ENCODE results near the gene ARHGAP35.

The ARHGAP35 gene

GRCh38 chr19:46838160-46838559 is 22.6 kb upstream of the ARHGAP35 start:
- H3K27ac ChIP-seq, result no peak overlapping the region
- no peak for TF ChIP-seq ZFX (IDR thresholded peaks at IDR 0.05; ENCODE audit: borderline replicate concordance)
- TF ChIP-seq CTCF (IDR thresholded peaks at IDR 0.05), result no peak

DNA sequence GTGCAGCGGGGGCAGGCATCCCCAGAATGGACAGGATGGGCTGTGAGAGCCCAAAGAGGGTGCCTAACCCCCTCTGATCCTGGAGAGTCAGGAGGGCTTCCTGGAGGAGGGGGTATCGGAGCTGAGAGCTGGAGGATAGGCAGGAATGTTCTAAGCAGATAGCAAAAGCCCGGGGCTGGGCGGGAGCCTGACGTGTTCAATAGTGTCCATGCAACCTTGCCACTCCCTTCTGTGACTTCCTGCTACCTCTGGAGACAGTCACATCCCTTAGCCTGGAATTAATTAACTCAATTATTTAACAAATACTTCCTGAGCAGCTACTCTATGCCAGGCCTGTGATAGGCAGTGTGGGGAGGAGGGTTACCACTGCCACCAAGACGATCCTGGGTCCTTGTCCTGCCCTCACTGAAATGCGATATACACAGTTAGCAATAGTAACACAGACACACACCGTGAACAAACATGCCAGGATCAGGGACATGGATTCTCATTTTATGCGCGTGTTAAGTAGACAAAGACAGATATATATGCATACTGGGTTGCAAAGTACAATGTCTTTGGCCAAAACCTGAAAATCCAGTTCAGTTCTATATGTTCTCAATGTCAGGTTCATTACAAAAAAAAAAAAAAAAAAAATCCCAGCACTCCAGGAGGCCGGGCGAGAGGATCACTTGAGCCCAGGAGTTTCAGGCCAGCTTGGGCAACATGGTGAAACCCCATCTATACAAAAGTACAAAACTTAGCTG is 20.9 kb upstream of the ARHGAP35 start:
- H3K27ac ChIP-seq, result peak overlapping the region; percentile 46
- TF ChIP-seq CTCF (IDR thresholded peaks at IDR 0.05), result no peak
- no peak for TF ChIP-seq ZFX (IDR thresholded peaks at IDR 0.05; ENCODE audit: borderline replicate concordance)

GRCh38 chr19:46840498-46840942 is 20.3 kb upstream of the ARHGAP35 start:
- peak overlapping the region; percentile 46 for H3K27ac ChIP-seq
- TF ChIP-seq CTCF (IDR thresholded peaks at IDR 0.05) (peak; percentile 92), ZFX (IDR thresholded peaks at IDR 0.05; ENCODE audit: borderline replicate concordance) (no peak)

DNA sequence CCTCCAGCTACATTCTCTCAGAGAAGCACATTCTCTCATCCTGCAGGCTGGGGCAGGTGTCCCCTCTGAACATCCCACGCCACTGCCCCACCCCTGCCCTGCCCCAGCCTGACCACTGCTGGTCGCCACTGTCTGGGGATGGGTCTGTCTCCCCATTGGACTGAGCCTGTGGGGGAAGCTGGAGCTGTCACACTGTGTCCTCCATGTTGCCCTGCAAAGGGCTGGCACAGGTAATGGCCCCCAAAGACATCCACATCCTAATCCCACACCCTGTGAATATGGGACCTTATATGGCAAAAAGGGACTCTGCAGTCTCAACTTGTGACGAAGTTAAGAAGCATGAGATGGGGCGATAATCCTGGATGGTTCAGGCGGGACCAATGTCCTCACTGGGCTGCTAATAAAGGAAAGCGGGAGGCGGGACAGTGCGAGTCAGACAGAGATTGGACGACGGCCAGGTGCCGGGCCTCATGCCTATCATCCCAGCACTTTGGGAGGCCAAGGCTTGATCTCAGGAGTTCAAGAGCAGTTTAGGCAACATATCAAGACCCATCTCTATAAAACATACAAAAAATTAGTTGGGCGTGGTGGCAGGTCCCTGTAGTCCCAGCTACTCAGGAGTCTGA is 19.2 kb upstream of the ARHGAP35 start:
- TF ChIP-seq CTCF (IDR thresholded peaks at IDR 0.05), result no peak
- peak overlapping the region; percentile 46 for H3K27ac ChIP-seq

GRCh38 chr19:46842791-46843190 is 18.0 kb upstream of the ARHGAP35 start:
- no peak overlapping the region for H3K27ac ChIP-seq
- TF ChIP-seq ZFX (IDR thresholded peaks at IDR 0.05; ENCODE audit: borderline replicate concordance) (no peak), CTCF (IDR thresholded peaks at IDR 0.05) (no peak)

DNA sequence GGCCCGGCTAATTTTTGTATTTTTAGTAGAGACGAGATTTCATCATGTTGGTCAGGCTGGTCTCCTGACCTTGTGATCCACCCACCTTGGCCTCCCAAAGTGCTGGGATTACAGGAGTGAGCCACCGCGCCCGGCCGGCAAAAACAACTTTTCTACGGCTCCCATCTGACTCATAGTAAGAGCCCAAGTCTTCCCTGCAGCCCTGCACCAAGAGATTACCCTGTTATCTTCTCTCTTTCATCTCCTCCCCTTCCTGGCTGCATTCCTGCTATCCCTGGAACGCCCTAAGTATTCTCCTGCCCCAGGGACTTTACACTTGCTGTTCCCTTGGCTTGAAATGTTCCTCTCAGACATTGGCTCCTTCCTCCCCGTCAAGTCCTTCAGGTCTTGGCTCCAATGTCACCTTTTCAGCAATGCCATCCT is 16.7 kb upstream of the ARHGAP35 start:
- TF ChIP-seq ZFX (IDR thresholded peaks at IDR 0.05; ENCODE audit: borderline replicate concordance), result no peak
- TF ChIP-seq CTCF (IDR thresholded peaks at IDR 0.05), result no peak
- no peak overlapping the region for H3K27ac ChIP-seq

GRCh38 chr19:46845959-46846459 is 14.8 kb upstream of the ARHGAP35 start:
- TF ChIP-seq ZFX (IDR thresholded peaks at IDR 0.05; ENCODE audit: borderline replicate concordance), result no peak
- no peak for TF ChIP-seq CTCF (IDR thresholded peaks at IDR 0.05)
- H3K27ac ChIP-seq, result no peak overlapping the region
